ENCODE data around the gene C5orf52.

C5orf52 gene

DNA sequence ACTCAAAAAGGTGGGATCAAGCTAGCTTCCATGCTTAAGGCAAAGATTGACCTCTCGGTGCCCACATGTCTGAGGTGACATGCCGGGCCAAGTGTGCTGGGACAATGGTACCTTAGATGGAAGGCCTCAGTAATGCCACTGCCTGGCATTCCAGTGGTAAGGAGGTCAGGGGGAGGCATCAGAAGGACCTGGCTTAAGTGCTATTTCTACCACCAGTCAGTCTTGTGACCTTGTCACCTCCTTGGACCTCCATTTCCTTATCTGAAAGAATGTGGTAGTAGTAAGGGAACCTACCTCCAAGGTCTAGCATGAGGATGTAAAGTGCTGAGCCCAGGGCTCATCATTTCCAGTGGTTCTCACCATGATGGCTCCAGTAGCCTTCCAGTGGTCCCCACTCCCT is 8.9 kb downstream of the C5orf52 start:
- Histone ChIP-seq H3K36me3 (ENCODE audit: control insufficient read depth in 2 of 2, insufficient read depth in 1 of 2, low read length in 2 of 2) (no peaks in the 10 kb centered on the region), H3K4me3 (ENCODE audit: low read depth, low read length) (no peak overlapping the region), H3K9me3 (ENCODE audit: control insufficient read depth, insufficient read depth, low read depth, low read length) (no peaks in the 10 kb centered on the region), H3K27ac (ENCODE audit: extremely low read depth, low read depth, low read length) (no peak overlapping the region), H3K4me1 (ENCODE audit: control insufficient read depth, insufficient read depth, low read length) (no peaks in the 10 kb centered on the region)
- no peak for TF ChIP-seq ZNF280D (tag by site-specific recombination; IDR thresholded peaks at IDR 0.05)
- ChIA-PET CTCF (interaction anchor here (0.6 kb wide), 1 partner anchor 629 kb away, joined by 3 read pairs; no protein-coding TSS in a partner anchor), POLR2A (no interaction called here)

DNA sequence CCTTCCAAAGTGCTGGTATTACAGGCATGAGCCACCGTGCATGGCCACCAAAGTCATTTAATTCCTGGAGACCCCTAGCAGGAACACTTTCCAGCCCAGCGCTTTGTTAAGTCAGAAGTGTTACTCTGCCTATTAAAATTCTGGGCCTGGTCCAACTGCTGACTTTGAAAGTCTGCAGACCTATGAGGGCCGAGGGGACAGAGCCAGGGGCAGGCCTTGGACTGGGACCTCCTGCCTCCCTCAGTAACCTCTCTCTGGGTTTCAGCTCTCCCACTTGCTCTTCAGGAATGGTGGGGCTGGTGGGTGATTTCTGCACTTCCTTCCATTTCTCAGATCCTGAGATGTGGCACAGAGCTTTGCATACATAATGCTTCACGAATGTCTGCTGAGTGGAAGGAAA is 9.7 kb downstream of the C5orf52 start:
- POLR2A ChIA-PET = no interaction called here

More for the DNA sequence above, 9.7 kb downstream of the C5orf52 start:
- no peak overlapping the region for H3K27ac ChIP-seq (ENCODE audit: extremely low read depth, low read depth, low read length)
- TF ChIP-seq ZNF433 (tag by site-specific recombination; IDR thresholded peaks at IDR 0.05; ENCODE audit: low read depth) (no peak), ZNF10 (tag by site-specific recombination; IDR thresholded peaks at IDR 0.05) (no peak), ZBTB44 (tag by site-specific recombination; IDR thresholded peaks at IDR 0.05) (no peak), ZBTB48 (tag by site-specific recombination; IDR thresholded peaks at IDR 0.05) (no peak), ZBTB17 (tag by site-specific recombination; IDR thresholded peaks at IDR 0.05) (no peak), ZFP3 (tag by site-specific recombination; IDR thresholded peaks at IDR 0.05; ENCODE audit: low read depth) (no peak), CTCF (tag by site-specific recombination; IDR thresholded peaks at IDR 0.05) (no peak), ZNF23 (tag by site-specific recombination; IDR thresholded peaks at IDR 0.05; ENCODE audit: borderline replicate concordance) (no peak), OVOL3 (tag by site-specific recombination; IDR thresholded peaks at IDR 0.05) (no peak), ZNF19 (tag by site-specific recombination; IDR thresholded peaks at IDR 0.05; ENCODE audit: low read depth) (no peak), KLF1 (tag by site-specific recombination; IDR thresholded peaks at IDR 0.05) (no peak), ZNF174 (tag by site-specific recombination; IDR thresholded peaks at IDR 0.05) (no peak), ZNF530 (tag by site-specific recombination; IDR thresholded peaks at IDR 0.05; ENCODE audit: low read depth) (no peak), ZNF133 (tag by site-specific recombination; IDR thresholded peaks at IDR 0.05) (no peak)
- TF ChIP-seq, protein P1, sequence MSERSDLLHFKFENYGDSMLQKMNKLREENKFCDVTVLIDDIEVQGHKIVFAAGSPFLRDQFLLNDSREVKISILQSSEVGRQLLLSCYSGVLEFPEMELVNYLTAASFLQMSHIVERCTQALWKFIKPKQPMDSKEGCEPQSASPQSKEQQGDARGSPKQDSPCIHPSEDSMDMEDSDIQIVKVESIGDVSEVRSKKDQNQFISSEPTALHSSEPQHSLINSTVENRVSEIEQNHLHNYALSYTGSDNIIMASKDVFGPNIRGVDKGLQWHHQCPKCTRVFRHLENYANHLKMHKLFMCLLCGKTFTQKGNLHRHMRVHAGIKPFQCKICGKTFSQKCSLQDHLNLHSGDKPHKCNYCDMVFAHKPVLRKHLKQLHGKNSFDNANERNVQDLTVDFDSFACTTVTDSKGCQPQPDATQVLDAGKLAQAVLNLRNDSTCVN (tag by site-specific recombination; optimal IDR thresholded peaks at IDR 0.05) = no peak
- TF ChIP-seq, protein P2, sequence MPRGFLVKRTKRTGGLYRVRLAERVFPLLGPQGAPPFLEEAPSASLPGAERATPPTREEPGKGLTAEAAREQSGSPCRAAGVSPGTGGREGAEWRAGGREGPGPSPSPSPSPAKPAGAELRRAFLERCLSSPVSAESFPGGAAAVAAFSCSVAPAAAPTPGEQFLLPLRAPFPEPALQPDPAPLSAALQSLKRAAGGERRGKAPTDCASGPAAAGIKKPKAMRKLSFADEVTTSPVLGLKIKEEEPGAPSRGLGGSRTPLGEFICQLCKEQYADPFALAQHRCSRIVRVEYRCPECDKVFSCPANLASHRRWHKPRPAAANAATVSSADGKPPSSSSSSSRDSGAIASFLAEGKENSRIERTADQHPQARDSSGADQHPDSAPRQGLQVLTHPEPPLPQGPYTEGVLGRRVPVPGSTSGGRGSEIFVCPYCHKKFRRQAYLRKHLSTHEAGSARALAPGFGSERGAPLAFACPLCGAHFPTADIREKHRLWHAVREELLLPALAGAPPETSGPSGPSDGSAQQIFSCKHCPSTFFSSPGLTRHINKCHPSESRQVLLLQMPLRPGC (tag by site-specific recombination; IDR thresholded peaks at IDR 0.05) = no peak
- TF ChIP-seq, protein P3, sequence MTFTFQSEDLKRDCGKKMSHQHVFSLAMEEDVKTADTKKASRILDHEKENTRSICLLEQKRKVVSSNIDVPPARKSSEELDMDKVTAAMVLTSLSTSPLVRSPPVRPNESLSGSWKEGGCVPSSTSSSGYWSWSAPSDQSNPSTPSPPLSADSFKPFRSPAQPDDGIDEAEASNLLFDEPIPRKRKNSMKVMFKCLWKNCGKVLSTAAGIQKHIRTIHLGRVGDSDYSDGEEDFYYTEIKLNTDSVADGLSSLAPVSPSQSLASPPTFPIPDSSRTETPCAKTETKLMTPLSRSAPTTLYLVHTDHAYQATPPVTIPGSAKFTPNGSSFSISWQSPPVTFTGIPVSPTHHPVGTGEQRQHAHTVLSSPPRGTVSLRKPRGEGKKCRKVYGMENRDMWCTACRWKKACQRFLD (tag by site-specific recombination; IDR thresholded peaks at IDR 0.05) = no peak
- H3K4me1 ChIP-seq (ENCODE audit: control insufficient read depth, insufficient read depth, low read length) = no peaks in the 10 kb centered on the region
- no peak overlapping the region for H3K4me3 ChIP-seq (ENCODE audit: low read depth, low read length)
- CTCF ChIA-PET = interaction anchor here (0.6 to 1.0 kb wide), 2 partner anchors 19 to 628 kb away, joined by 3 read pairs; no protein-coding TSS in a partner anchor
- no peaks in the 10 kb centered on the region for H3K9me3 ChIP-seq (ENCODE audit: control insufficient read depth, insufficient read depth, low read depth, low read length)
- no peaks in the 10 kb centered on the region for H3K36me3 ChIP-seq (ENCODE audit: control insufficient read depth in 2 of 2, insufficient read depth in 1 of 2, low read length in 2 of 2)

Data from HEK293 (cell line).